ENCODE data around the gene ZC3H4. TPM values are rescaled to one million over a fixed set of nuclear protein-coding genes. Genes with fewer than 3 reads are reported as not detected.

The ZC3H4 gene
- total and polyA plus RNA-seq, 8 donors = 4.7 to 78.5 (median 20.2) TPM

DNA sequence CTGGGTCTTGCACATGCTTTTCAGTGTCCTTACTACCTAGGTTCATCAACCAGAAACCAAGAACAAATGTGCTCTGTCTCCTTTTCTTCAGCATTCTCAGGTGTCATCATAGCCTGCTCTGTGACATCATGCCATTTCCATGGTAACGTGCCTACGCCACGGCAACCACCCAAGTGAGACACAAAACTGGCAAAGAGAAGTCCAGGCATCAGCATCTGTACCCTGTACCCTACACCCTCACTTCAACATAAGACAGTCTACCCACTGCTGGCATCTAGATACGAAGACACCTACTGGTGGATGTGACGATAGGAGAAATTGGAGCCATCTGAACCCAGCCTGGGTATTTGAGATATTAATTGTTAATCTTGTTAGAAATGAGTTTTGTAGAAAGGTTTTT lies 13.3 kb downstream of the ZC3H4 start:
- Histone ChIP-seq H3K4me3 (no peak overlapping the region), H3K36me3 (peaks cover 0 to 5% (median 0%) of the 10 kb centered on the region in 4 donors), H3K27ac (peak overlapping the region in 1 of 5 donors; percentile 4), H3K4me1 (peaks cover 43 to 83% (median 64%) of the 10 kb centered on the region in 4 donors), H3K27me3 (no peaks in the 10 kb centered on the region), H3K9me3 (no peaks in the 10 kb centered on the region)
- TF ChIP-seq EP300 (IDR thresholded peaks at IDR 0.05) (no peak), POLR2AphosphoS5 (IDR thresholded peaks at IDR 0.05) (no peak), POLR2A (IDR thresholded peaks at IDR 0.05) (no peak)
- TF ChIP-seq, protein P1, sequence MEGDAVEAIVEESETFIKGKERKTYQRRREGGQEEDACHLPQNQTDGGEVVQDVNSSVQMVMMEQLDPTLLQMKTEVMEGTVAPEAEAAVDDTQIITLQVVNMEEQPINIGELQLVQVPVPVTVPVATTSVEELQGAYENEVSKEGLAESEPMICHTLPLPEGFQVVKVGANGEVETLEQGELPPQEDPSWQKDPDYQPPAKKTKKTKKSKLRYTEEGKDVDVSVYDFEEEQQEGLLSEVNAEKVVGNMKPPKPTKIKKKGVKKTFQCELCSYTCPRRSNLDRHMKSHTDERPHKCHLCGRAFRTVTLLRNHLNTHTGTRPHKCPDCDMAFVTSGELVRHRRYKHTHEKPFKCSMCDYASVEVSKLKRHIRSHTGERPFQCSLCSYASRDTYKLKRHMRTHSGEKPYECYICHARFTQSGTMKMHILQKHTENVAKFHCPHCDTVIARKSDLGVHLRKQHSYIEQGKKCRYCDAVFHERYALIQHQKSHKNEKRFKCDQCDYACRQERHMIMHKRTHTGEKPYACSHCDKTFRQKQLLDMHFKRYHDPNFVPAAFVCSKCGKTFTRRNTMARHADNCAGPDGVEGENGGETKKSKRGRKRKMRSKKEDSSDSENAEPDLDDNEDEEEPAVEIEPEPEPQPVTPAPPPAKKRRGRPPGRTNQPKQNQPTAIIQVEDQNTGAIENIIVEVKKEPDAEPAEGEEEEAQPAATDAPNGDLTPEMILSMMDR (IDR thresholded peaks at IDR 0.05) = no peak
- WGBS, 5 donors = 95 to 99% (median 98%) methylated on average over 5 of the region's 5 CpGs
- intact Hi-C loops (cut with DNase I; ENCODE audit: low total_unique reads) = no loop called here
- no peak for DNase-seq

DNA sequence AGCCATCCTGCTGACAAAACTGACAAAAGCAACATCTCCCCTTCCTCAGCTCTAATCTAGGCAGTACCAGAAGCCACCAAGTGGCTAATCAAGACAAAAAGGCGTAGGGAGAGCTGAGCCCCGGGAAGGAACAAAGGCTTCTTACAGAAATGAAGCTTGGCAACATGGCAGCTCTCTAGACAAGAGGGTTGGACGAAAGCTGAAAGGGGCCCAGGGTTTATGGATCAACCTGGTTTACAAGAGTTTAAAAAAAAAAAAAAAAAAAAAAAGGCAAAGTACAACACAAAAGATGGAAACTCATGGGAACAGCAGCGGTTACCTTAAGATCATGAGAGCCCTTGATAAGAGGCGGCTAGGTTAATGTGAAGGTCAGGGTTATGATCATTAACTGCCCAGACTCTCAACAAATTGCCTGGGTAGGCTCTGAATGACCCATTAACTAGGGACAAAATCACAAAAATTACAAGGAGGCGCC lies 14.0 kb downstream of the ZC3H4 start:
- no peak for DNase-seq
- Histone ChIP-seq H3K9me3 (no peaks in the 10 kb centered on the region), H3K4me1 (peaks cover 50 to 86% (median 68%) of the 10 kb centered on the region in 4 donors), H3K27me3 (no peaks in the 10 kb centered on the region), H3K36me3 (peaks cover 0 to 2% (median 0%) of the 10 kb centered on the region in 4 donors), H3K4me3 (no peak overlapping the region), H3K27ac (peak overlapping the region in 1 of 5 donors; percentile 84)
- TF ChIP-seq, protein P1 (IDR thresholded peaks at IDR 0.05) = no peak
- TF ChIP-seq POLR2AphosphoS5 (IDR thresholded peaks at IDR 0.05) = no peak
- no peak for TF ChIP-seq EP300 (IDR thresholded peaks at IDR 0.05)
- no peak for TF ChIP-seq POLR2A (IDR thresholded peaks at IDR 0.05)
- intact Hi-C loops (cut with DNase I; ENCODE audit: low total_unique reads) = no loop called here
- 71 to 80% (median 75%) methylated on average over 6 of the region's 6 CpGs for WGBS, 5 donors

DNA sequence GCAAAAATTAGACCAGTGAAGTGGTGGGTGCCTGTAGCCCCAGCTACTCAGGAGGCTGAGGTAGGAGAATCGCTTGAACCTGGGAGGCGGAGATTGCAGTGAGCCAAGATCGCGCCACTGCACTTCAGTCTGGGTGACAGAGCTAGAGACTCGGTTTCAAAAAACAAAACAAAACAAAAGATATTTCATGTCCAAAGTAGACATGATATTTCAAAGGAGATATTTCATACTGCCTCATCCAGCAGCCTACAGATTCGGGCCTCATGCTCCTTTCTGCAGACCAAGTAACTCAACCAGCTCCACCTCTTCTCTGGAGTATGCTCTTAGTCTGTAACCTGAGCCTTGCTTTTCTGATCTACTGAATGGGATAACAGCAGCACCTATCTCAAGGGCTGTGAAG lies 15.0 kb downstream of the ZC3H4 start:
- 90 to 94% (median 92%) methylated on average over 6 of the region's 6 CpGs for WGBS, 5 donors
- peaks cover 7 to 12% (median 7%) of the 10 kb centered on the region in 4 donors for H3K36me3 ChIP-seq
- intact Hi-C loops (cut with DNase I; ENCODE audit: low total_unique reads) = no loop called here
- TF ChIP-seq POLR2AphosphoS5 (IDR thresholded peaks at IDR 0.05) (no peak), EP300 (IDR thresholded peaks at IDR 0.05) (no peak), POLR2A (IDR thresholded peaks at IDR 0.05) (no peak)
- TF ChIP-seq, protein P1 (IDR thresholded peaks at IDR 0.05) = no peak
- H3K9me3 ChIP-seq = no peaks in the 10 kb centered on the region
- H3K4me1 ChIP-seq = peaks cover 59 to 93% (median 72%) of the 10 kb centered on the region in 4 donors
- H3K27me3 ChIP-seq = no peaks in the 10 kb centered on the region
- peak overlapping the region in 4 of 5 donors; percentile 74 to 87 (median 86) for H3K27ac ChIP-seq
- H3K4me3 ChIP-seq = no peak overlapping the region
- no peak for DNase-seq

DNA sequence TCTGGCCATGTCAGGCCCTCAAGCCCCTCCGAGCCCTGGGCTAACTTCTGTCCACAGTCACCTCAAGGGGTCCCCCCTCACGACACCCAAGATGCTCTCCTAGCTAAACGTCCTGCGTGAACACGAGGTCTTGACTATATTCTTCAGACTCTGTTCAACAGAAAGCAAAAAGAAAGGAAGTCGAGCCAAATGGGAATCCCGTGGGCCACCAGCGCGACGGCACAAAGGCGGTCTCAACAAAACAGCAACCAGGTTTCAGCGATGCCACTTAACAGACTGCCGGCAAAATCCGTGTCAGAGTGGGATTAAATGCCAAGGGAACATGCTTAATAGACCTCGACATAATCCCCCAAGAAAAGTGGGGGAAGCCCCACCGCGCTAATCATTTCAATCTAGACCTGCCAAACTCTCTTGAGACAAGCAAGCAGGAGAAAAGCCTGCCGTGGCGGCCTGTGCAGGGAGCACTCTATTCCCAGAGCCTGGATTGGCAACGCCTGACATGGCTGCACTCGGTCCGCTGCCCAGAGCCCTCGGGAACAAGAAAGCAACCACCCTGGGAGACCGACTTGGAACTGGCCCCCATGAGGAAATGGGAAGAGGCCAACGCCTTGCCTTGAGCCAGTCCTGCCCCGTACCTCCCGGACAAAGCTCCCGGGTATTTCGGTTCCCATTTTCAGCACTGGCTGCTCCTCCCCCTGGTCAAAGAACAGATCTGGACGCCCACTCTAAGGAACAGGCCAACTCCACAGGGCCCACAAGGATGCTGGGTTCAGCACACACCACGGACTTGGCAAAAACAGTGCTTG lies 16.0 kb downstream of the ZC3H4 start:
- peak overlapping the region in 1 of 4 donors; percentile 7 for H3K4me3 ChIP-seq
- peak in 1 of 2 donors; percentile 59 for DNase-seq
- peak overlapping the region; percentile 74 to 87 (median 85) for H3K27ac ChIP-seq
- H3K4me1 ChIP-seq = peaks cover 58 to 88% (median 68%) of the 10 kb centered on the region in 4 donors
- no peaks in the 10 kb centered on the region for H3K9me3 ChIP-seq
- intact Hi-C loops (cut with DNase I; ENCODE audit: low total_unique reads) = no loop called here
- TF ChIP-seq POLR2A (IDR thresholded peaks at IDR 0.05) (no peak), POLR2AphosphoS5 (IDR thresholded peaks at IDR 0.05) (no peak)
- H3K36me3 ChIP-seq = peaks cover 10 to 22% (median 17%) of the 10 kb centered on the region in 4 donors
- H3K27me3 ChIP-seq = no peaks in the 10 kb centered on the region
- WGBS, 5 donors = 61 to 75% (median 63%) methylated on average over 25 to 31 of the region's 31 CpGs

Measured in stomach (tissue), 9 donors.